Testis (tissue), 3 donors: ENCODE data around the gene LRRFIP1. TPM values are rescaled to one million over a fixed set of nuclear protein-coding genes. Genes with fewer than 3 reads are reported as not detected.

Source experiments
- DNase-seq: peaks from one replicate; pipeline ENCODE4 v3.0.0-alpha.2; 2019
- H3K27ac ChIP-seq, 2 donors: fragments of 200-600 bp; sonication (generic); one replicate each; pipeline ENCODE4 v1.5.1; 2019
- H3K27me3 ChIP-seq: fragments of 200-600 bp; sonication (generic); one replicate; pipeline ENCODE4 v1.5.1; 2019
- H3K36me3 ChIP-seq: fragments of 200-600 bp; sonication (generic); one replicate; pipeline ENCODE4 v1.5.1; 2017; ENCODE audit warnings: low read depth; ENCODE audit errors: missing control alignments
- H3K4me1 ChIP-seq: fragments of 200-600 bp; sonication (generic); one replicate; pipeline ENCODE4 v1.5.1; 2019
- H3K4me3 ChIP-seq, 2 donors: fragments of 200-600 bp; sonication (generic); one replicate each; pipeline ENCODE4 v1.5.1; 2017 to 2019
- H3K9me3 ChIP-seq: fragments of 200-600 bp; sonication (generic); one replicate; pipeline ENCODE4 v1.5.1; 2017
- POLR2A ChIP-seq: fragments of 450-650 bp; IDR thresholded peaks from one replicate; pipeline ENCODE4 v1.6.1; 2017; ENCODE audit warnings: antibody characterized with exemption, mild to moderate bottlenecking, moderate library complexity
- WGBS, 2 donors: methylation state at CpG; one replicate each; pipeline ENCODE4 v1.1.5; 2018; 5-methylcytosine and 5-hydroxymethylcytosine counted together
- intact Hi-C: fragments of 100-400 bp; cut with DNase I; formaldehyde crosslinking; loops from one replicate; pipeline ENCODE4 v1.15.1; 2023; ENCODE audit warnings: low total_unique reads
- polyA plus RNA-seq: library from polyadenylated mRNA; stranded (reverse); fragments of 350-450 nt; fragmentation: Illumina TruSeq; extraction: RNeasy Lipid Tissue Mini Kit (QIAGEN cat#74804); gene quantifications from one replicate; pipeline ENCODE4 v1.2.3, GENCODE V29; 2014; ENCODE audit warnings: low read depth, low replicate concordance; ENCODE audit not compliant: insufficient read depth
- total RNA-seq, 2 donors: library from RNA; depleted of rRNA; stranded (reverse); fragments of >200 nt; gene quantifications; one replicate each; pipeline ENCODE4 v1.2.3, GENCODE V29; 2016
- TF ChIP-seq, protein P1 (sequence below), 3 experiments: fragments of 450-650 bp in 2 of 3; fragments of 200-600 bp in 1 of 3; sonication (generic) in 1 of 3; IDR thresholded peaks; one replicate each; pipeline ENCODE4 v1.5.1; 2016 to 2019; ENCODE audit warnings: antibody characterized with exemption in 3 of 3, mild to moderate bottlenecking in 2 of 3, moderate library complexity in 1 of 3

LRRFIP1 gene
- total and polyA plus RNA-seq, 3 donors from 2014 or later = 17.4 to 33.5 (median 25.5) TPM

DNA sequence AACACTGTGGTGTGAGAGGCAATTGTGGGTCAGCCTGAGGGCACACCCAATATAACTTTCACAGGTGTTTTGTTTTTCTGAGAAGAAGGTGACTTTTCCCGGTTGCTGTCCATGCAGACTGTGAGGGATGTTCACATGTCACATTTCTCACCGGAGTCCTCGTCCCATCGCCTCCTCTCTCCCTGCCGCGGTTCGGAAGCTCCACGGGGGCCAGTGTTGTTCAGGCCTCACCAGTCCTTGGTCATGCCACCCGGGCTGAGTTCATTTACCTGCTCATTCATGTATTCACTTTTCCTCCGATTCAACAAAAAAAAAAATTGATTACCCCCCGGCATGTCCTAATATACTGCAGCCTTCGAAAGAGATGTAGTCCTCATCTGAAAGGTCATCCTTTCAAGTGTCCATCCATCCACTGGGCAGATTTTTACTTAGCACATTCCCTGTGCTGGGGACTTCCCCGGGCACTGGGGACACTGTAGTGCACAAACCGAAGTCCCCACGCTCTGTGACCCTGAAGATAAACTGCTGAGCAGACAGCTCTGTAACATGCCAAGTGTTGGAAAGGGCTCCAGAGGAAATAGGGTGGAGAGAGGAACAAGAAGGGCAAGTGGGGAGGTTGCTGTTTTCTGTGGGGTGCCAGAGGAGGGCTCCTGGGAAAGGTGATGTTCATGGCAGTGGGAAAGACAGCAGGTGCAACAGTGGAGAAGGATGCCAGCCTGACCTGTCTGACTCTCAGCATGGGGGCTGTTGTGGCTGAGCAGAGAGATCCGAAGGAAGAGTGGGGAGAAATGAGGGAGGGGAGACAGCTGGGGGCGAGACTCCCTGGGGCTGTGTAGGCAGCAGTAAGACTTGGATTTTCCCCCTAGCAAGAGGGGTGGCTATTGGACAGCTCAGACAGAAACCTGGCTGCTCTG, 22.4 kb downstream of the LRRFIP1 start:
- TF ChIP-seq POLR2A = no peak
- TF ChIP-seq, protein P1, sequence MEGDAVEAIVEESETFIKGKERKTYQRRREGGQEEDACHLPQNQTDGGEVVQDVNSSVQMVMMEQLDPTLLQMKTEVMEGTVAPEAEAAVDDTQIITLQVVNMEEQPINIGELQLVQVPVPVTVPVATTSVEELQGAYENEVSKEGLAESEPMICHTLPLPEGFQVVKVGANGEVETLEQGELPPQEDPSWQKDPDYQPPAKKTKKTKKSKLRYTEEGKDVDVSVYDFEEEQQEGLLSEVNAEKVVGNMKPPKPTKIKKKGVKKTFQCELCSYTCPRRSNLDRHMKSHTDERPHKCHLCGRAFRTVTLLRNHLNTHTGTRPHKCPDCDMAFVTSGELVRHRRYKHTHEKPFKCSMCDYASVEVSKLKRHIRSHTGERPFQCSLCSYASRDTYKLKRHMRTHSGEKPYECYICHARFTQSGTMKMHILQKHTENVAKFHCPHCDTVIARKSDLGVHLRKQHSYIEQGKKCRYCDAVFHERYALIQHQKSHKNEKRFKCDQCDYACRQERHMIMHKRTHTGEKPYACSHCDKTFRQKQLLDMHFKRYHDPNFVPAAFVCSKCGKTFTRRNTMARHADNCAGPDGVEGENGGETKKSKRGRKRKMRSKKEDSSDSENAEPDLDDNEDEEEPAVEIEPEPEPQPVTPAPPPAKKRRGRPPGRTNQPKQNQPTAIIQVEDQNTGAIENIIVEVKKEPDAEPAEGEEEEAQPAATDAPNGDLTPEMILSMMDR (IDR thresholded peaks at IDR 0.05) = no peak
- no peaks in the 10 kb centered on the region for H3K9me3 ChIP-seq
- H3K4me1 ChIP-seq = no peaks in the 10 kb centered on the region
- H3K4me3 ChIP-seq = no peak overlapping the region
- intact Hi-C loops = no loop called here
- H3K36me3 ChIP-seq = no peaks in the 10 kb centered on the region
- 90 to 92% methylated on average over 17 of the region's 17 CpGs for WGBS, 2 donors
- no peaks in the 10 kb centered on the region for H3K27me3 ChIP-seq
- DNase-seq = no peak
- H3K27ac ChIP-seq = no peak overlapping the region

DNA sequence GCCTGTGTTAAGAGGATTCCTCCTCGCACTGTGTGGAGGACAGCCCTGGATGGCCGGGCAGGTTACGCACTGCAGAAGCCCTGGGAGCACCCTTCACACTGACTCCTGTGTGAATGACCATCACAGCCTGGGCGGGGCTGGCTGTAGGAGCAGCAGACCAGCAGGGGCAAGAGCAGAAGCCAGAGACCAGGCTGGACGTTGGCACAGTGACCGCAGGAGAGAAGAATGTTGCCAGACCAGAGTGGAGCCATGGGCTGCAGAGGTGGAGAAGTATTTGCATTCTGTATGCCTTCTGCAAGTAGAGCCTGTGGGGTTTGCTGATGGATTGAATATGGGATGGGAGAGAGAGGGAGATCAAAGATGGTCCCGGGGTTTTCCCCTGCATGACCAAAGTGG, 23.1 kb downstream of the LRRFIP1 start:
- H3K36me3 ChIP-seq = no peaks in the 10 kb centered on the region
- no peak for TF ChIP-seq POLR2A
- TF ChIP-seq, protein P1 (IDR thresholded peaks at IDR 0.05) = no peak
- no peak for DNase-seq
- no peak overlapping the region for H3K4me3 ChIP-seq
- no peak overlapping the region for H3K27ac ChIP-seq
- no peaks in the 10 kb centered on the region for H3K9me3 ChIP-seq
- 88 to 95% methylated on average over 7 of the region's 7 CpGs for WGBS, 2 donors
- intact Hi-C loops = no loop called here
- no peaks in the 10 kb centered on the region for H3K27me3 ChIP-seq
- H3K4me1 ChIP-seq = no peaks in the 10 kb centered on the region

GRCh38 chr2:237651761-237652160, 24.4 kb downstream of the LRRFIP1 start:
- TF ChIP-seq, protein P1 (IDR thresholded peaks at IDR 0.05) = no peak
- no peak for TF ChIP-seq POLR2A
- DNase-seq = no peak
- intact Hi-C loops = no loop called here
- H3K36me3 ChIP-seq = no peaks in the 10 kb centered on the region
- H3K27ac ChIP-seq = no peak overlapping the region
- 94 to 100% methylated on average over 10 of the region's 10 CpGs for WGBS, 2 donors
- no peaks in the 10 kb centered on the region for H3K9me3 ChIP-seq
- no peaks in the 10 kb centered on the region for H3K4me1 ChIP-seq
- H3K4me3 ChIP-seq = no peak overlapping the region
- H3K27me3 ChIP-seq = no peaks in the 10 kb centered on the region

- no peak for DNase-seq
- Histone ChIP-seq H3K4me1 (no peaks in the 10 kb centered on the region), H3K4me3 (no peak overlapping the region), H3K27ac (no peak overlapping the region), H3K9me3 (no peaks in the 10 kb centered on the region), H3K36me3 (no peaks in the 10 kb centered on the region), H3K27me3 (no peaks in the 10 kb centered on the region)
- TF ChIP-seq, protein P1 (IDR thresholded peaks at IDR 0.05) = no peak
- no peak for TF ChIP-seq POLR2A
- intact Hi-C loops = no loop called here
- WGBS, 2 donors = 94 to 97% methylated on average over 3 of the region's 3 CpGs
Observed at GRCh38 chr2:237652181-237652580, 24.8 kb downstream of the LRRFIP1 start.

DNA sequence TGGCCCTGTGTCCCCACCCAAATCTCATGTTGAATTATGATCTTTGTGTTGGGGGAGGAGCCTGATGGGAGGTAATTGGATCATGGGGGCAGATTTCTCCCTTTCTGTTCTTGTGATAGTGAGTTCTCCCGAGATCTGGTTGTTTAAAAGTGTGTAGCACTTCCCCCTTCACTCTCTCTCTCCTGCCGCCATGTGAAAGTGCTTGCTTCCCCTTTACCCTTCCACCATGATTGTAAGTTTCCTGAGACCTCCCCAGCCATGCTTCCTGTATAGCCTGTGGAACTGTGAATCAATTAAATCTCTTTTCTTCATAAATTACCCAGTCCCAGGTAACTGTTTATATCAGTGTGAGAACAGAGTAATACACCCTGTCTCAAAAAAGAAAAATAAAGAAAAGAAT, 25.5 kb downstream of the LRRFIP1 start:
- no peak for DNase-seq
- H3K36me3 ChIP-seq = no peaks in the 10 kb centered on the region
- no peak overlapping the region for H3K27ac ChIP-seq
- H3K4me3 ChIP-seq = no peak overlapping the region
- no peak for TF ChIP-seq POLR2A
- TF ChIP-seq, protein P1 (IDR thresholded peaks at IDR 0.05) = no peak
- no peaks in the 10 kb centered on the region for H3K4me1 ChIP-seq
- 86 to 97% methylated on average over 2 of the region's 2 CpGs for WGBS, 2 donors
- intact Hi-C loops = no loop called here
- no peaks in the 10 kb centered on the region for H3K27me3 ChIP-seq
- H3K9me3 ChIP-seq = no peaks in the 10 kb centered on the region
